GM19351 (cell line): ENCODE data around the gene SETBP1.

Experiments
- ATAC-seq: cut with Tn5 transposase; IDR thresholded peaks from one replicate; pipeline ENCODE4 v1.9.1; 2021; ENCODE audit warnings: mild to moderate bottlenecking, moderate library complexity; ENCODE audit not compliant: unreplicated experiment

The SETBP1 gene

GRCh38 chr18:44957025-44957424, 276.3 kb downstream of the SETBP1 start:
- ATAC-seq, result no peak

DNA sequence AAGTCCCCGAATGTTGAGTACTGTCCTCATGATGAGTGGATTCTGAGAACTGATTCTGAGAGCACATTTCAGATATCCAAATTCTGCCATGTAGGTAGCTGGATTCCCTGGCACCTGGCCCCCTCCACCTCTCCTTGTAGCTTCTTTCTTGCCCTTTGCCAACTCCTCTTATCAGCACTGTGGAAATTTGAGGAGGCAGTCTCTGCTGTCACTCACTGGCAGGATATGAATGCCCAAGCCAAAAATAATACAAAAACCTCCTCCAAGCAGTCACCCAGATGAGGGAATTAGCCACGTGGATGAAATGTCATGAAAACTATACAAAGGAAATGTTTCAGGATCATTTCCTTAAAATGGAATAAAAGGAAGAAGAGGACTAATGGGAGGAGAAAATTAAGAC, 276.8 kb downstream of the SETBP1 start:
- ATAC-seq, result no peak

GRCh38 chr18:44958040-44958439, 277.4 kb downstream of the SETBP1 start:
- ATAC-seq, result no peak

DNA sequence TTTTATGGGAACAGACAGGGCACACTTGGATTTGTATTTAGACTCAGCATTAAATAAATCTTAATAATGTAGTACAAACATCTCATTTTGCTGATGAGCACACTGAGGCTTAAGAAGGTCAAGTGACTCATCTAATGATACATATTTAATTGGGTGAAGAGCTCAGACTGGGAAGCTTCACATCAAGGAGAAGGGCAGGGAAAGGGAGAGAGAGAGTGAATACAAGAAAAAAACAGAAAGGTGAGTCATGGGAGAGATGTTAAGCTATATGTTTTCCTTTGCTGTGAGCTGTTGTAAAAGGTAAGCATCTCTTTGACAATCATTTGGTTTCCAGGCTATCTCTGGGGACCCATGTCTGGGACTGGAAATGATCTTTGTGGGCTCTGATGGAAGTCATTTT, 277.8 kb downstream of the SETBP1 start:
- ATAC-seq, result no peak

DNA sequence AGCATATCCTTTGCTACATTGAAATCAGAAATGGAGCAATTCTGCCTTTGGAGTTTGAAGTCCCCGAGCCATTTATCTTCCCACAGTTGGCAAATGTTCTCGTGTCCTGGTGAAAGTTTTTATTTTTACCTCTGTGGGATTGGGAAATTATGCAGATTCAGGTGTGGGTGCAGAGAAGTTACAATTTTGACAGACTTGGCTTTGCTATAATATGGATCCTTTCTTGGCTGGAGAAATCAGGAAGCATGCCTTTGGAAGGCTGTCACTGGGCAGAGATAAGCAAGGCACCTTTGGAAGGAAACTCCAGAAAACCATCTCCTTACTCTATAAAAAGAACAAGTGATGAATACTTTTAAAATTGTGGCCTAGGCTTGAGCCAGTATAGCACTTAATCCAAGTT, 278.3 kb downstream of the SETBP1 start:
- no peak for ATAC-seq

- ATAC-seq, result no peak
Measured at GRCh38 chr18:44960580-44960979, 279.9 kb downstream of the SETBP1 start.

GRCh38 chr18:44961288-44961995, 280.8 kb downstream of the SETBP1 start:
- ATAC-seq, result no peak

DNA sequence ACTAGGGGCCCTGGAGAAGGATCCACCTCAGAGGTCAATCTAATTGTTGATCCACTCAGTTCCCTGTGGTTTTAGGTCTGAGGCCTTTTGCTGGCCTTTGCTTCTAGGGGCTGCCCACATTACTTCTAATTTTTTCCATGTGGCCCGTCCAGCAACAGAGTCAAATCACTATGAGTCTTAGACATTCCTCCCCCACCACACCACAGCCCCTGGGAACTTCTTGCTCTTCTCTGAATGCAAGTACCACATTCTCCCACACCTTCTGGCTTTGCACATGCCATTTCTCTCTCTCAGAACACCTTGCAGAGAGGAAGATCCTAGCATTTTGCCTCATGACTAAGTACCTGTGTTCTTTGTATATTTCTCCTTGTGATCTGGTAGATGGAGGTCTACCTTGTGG, 286.9 kb downstream of the SETBP1 start:
- ATAC-seq, result no peak

DNA sequence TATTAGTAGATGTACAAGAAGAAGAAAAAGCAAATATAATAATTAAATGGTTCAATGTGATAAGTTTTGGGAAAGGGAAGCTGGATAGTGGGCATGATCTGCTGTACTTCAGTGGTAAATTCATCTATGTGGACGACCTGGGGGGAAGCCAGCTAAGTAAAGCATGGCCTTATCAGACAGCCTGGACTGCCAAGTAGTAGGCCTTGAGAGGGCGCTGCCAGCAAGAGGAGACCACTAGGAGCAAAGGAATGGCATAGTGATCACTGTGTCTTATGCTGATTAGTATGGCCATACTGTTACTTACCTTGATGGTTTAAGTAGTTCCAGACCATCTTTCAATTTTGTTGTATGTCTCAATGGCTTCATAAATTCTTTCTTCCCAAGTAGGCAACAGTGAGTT, 287.6 kb downstream of the SETBP1 start:
- no peak for ATAC-seq

DNA sequence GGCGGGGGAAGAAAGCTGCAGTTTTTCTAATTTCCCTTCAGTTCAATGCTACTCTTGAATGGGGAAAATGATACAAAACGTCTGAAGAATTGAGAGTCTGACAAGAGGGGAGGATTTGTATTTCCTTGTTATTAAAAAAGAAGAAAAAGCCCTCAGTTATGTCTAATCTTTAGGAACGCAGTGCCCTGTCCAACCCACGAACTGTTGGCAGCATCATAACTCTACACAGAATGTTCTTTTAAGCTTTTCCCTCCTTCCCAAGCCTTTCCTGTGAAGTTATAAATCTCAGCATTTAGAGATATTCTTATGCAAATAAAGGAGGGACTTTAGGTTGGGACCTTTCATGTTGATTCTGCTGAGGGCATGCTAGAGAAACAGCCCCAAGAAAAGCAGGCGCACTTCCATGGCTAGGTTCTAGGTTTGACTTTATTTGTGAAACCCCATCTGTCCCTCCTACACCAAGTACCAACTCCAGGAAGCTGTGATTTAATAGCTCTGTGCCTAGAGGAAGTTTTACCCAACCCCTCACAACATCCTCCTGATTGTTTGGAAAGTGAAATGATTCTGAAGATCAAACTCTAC, 288.6 kb downstream of the SETBP1 start:
- no peak for ATAC-seq

GRCh38 chr18:44973282-44973681, 292.6 kb downstream of the SETBP1 start:
- ATAC-seq, result no peak

DNA sequence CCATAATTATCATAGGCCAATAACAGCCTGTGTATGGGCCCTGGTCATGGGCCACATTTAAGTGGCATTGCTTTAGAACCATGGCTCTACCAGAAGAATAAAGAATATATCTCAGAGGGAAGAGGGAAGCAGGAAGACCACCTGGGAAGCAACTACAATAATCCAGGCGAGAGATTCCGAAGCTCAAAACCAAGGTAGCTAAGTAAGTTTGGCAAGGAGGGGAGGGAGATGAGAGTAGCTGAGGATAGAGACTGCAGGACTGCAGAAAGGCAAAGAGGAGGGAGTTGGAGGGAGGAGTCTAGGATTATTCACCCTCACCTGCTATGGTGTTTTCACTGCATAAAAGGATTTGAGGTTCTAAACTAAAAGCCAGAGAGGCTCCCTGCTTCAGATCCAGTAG, 293.5 kb downstream of the SETBP1 start:
- no peak for ATAC-seq

DNA sequence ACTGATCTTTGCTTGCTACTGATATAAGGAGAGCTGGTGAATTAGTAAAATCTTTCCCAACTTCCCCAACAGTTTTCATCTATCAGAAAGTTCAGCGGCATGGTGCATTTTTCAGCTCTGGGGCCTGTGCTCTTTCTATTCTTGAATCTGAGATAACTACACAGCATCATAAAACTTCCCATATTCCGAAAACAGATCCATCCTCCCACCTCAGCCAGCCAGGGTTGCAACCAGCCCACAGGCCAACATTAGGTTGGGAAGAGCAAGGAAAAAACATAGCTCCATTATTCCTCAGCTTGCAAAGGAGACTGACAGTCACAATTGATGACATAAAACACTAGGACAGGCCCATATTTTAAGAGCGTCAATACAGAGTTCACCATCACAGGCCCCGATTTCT, 297.2 kb downstream of the SETBP1 start:
- no peak for ATAC-seq

- ATAC-seq, result no peak
Measured at GRCh38 chr18:44979748-44980147, 299.1 kb downstream of the SETBP1 start.

DNA sequence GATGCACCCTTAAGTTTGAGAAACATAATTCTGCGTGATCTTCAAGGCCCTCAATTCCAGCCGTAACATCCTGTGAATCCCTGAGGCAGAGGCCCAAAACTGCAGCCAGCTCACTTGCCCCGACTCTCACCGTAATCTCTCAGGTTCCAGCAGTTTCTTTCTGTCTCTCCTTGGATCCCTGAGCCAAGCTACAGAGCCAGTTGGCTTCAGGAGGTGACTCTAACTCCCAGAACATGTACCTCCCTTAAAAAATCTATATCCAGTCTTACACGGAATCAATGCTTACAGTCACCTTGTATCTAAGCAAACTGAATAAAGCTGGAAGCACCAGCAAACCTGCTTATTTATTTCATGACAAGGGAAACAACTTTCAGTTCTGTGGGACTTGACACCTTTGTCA, 300.4 kb downstream of the SETBP1 start:
- ATAC-seq, result no peak

GRCh38 chr18:44986933-44987332, 306.2 kb downstream of the SETBP1 start:
- ATAC-seq, result no peak

DNA sequence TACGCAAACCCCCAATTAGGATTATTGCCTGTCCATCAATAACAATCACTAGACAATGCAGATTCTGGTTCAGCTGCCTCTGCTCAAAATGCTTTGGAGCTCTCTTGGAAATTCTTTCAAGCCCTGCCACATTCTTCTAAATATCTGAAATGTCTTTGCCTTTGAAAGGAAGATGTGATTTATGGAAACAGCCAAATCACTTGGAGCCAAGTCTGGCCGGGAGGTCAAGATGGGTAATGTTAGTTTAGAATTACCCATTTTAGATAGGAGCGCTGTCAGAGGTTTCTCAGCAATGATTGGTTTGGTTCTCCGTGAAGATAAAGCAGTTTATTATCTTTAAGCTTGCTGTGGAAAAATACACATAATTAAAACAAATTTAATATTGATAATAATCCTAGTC, 306.7 kb downstream of the SETBP1 start:
- no peak for ATAC-seq

DNA sequence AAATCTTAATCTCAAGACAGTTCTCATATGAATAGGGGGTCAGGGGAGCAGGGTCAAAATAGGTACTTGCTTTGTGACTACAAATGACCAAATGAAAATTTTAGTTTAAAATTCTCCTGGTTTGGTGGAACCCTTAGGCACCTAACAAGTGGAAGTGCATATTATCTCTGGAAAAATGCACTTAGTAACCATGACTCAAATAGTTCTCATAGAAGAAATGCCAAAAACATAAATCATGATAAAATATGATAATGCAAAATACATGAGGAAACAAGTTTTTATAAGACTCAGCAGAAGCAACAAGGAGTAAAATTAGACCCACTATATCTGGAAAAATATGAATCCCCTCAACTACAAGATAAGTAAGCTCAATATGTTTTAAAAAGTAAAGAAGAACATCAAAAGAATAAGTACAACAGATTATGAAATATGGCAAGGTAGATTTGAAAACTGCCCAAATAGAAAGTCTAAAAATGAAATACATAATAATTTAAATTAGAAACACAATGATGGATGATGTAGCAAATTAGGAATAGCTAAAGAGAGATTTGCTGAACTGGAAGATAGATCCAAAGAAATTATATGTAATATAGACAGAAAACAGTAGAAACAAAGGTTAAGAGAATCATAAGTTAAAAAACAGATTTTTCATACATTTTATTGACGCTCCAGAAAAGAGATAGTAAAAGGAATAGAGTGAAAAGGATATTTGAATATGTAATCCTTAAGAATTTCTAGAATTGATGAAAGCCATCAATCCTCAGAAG, 308.3 kb downstream of the SETBP1 start:
- no peak for ATAC-seq

GRCh38 chr18:44996261-44996660, 315.6 kb downstream of the SETBP1 start:
- peak; percentile 89 for ATAC-seq

- no peak for ATAC-seq
Measured at GRCh38 chr18:44997174-44997573, 316.5 kb downstream of the SETBP1 start.

DNA sequence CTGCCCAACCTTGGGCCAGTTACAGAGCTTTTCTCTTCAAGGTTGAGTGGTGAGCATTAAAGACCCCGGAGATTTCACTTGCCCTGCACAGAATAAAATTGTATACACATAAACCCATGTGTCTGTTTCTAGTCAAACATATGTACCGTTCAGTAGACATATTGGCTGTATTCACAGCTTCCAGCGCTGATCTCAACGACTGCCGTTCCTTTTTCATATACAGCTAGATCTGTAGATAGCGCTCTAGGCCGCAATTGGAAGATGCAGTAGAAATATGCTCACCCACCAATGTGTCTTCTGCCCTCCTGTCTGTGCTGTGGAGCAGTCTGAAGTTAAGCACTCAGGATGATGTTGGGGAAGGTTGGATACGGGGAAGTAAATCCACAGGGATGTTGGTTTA, 317.7 kb downstream of the SETBP1 start:
- ATAC-seq, result no peak

DNA sequence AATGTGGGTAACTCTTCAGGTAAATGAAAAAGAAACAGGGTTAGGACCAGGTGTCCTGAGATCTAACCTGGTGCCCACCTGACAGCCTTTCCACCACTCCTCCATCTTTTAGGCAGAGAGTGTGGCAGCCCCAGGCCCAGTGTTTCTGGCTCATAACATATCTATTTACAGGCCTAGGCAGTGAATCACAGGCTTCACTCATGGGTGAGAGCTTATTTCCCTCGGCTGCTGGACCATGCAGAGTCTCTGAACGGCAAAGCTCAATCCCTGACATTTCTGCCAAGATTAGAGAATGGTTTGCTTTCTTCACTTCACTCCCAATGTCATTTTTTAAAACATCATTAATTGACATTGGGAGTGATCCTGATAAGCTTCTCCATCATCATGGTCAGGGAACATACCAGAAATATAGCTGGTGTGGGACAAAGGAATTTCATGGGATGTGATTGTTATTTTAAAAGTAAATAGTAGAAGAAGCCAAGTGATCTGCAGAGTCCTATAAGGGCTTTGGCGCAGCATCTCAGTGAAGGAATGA, 323.9 kb downstream of the SETBP1 start:
- no peak for ATAC-seq
